Upper lobe of right lung (tissue), 1 donor: ENCODE measurements around the gene RAB11FIP5. TPM values are rescaled to one million over a fixed set of nuclear protein-coding genes. Genes with fewer than 3 reads are reported as not detected.

Source experiments
- ATAC-seq: fragments of 200-7000 bp; cut with Tn5 transposase; one replicate; pipeline ENCODE4 v1.9.1; 2020; ENCODE audit warnings: mild to moderate bottlenecking, moderate library complexity
- DNase-seq: peaks from one replicate; pipeline ENCODE4 v3.0.0-alpha.2; 2020
- H3K27ac ChIP-seq: fragments of 200-600 bp; one replicate; pipeline ENCODE4 v1.8.0; 2022
- H3K27me3 ChIP-seq: fragments of 200-600 bp; one replicate; pipeline ENCODE4 v1.8.0; 2022; ENCODE audit warnings: mild to moderate bottlenecking
- H3K36me3 ChIP-seq: fragments of 200-600 bp; one replicate; pipeline ENCODE4 v1.8.0; 2022
- H3K4me1 ChIP-seq: fragments of 200-600 bp; one replicate; pipeline ENCODE4 v1.8.0; 2022
- H3K4me3 ChIP-seq: fragments of 200-600 bp; one replicate; pipeline ENCODE4 v1.8.0; 2022; ENCODE audit warnings: mild to moderate bottlenecking
- H3K9me3 ChIP-seq: fragments of 200-600 bp; one replicate; pipeline ENCODE4 v1.8.0; 2022
- intact Hi-C: fragments of 100-400 bp; cut with DNase I; formaldehyde crosslinking; loops from one replicate; pipeline ENCODE4 v1.11.0; 2022
- total RNA-seq: library from RNA; stranded (reverse); fragmentation: NEBNext Ultra II Directional; extraction: Animal tissue kit (Norgen Biotek cat#: 25700); gene quantifications from one replicate; pipeline ENCODE4 v1.2.1, GENCODE V29; 2021
- TF ChIP-seq, protein P1 (sequence below): fragments of 200-600 bp; IDR thresholded peaks from one replicate; pipeline ENCODE4 v1.8.0; 2022; ENCODE audit warnings: antibody characterized with exemption
- donor health status: DM: no; HTN: yes; CAD: no; lungs with severe emphysema.

The RAB11FIP5 gene
- total RNA-seq, 1 donor from 2014 or later = 28.8 TPM

DNA sequence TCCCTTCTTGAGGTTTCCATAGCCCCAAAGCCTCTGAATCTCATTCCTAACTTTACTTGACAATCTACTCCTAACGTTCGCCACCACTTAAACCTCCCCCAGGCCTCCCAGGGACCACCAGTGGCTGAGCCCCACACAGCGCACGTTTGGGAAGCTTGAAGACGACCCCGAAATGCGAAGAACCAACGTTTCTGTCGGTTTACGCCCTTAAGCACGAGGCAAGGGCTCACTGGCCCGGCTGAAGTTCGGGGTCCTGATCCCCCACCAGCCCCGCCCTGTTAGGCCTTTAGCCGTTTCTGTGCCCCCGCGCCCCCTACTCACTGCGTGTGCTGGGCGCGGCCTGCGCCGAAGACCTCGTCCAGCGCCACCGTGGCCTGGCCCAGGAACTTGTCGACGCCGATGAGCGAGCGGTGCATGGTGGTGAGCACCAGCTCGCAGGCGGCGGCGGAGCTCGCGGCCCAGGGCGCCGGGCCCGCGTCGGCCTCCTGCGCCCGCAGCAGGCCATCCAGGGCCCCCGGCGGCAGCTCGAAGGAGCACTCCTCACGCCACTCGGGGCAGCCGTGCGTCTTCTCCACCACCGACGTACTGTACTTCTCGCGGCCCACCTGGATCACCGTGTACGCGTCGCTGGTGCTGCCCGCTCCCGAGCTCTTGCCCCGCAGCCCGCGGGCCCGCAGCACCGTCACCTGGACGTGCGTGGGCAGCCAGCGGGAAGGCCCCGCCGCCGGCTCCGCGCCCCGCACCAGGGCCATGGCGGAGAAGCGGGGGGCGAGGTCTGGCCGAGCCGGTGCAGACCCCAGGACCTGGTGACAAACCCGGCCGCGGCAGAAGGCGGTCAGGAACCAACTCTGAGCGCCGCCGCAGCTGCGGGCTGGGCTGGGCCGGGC lies 479 bp downstream of the RAB11FIP5 start:
- Histone ChIP-seq H3K27me3 (no peaks in the 10 kb centered on the region), H3K4me3 (peak overlapping the region; percentile 86), H3K27ac (peak overlapping the region; percentile 70), H3K9me3 (no peaks in the 10 kb centered on the region), H3K36me3 (no peaks in the 10 kb centered on the region), H3K4me1 (peaks cover 16% of the 10 kb centered on the region)
- ATAC-seq (peak; percentile 48), DNase-seq (peak; percentile 71)
- TF ChIP-seq, protein P1, sequence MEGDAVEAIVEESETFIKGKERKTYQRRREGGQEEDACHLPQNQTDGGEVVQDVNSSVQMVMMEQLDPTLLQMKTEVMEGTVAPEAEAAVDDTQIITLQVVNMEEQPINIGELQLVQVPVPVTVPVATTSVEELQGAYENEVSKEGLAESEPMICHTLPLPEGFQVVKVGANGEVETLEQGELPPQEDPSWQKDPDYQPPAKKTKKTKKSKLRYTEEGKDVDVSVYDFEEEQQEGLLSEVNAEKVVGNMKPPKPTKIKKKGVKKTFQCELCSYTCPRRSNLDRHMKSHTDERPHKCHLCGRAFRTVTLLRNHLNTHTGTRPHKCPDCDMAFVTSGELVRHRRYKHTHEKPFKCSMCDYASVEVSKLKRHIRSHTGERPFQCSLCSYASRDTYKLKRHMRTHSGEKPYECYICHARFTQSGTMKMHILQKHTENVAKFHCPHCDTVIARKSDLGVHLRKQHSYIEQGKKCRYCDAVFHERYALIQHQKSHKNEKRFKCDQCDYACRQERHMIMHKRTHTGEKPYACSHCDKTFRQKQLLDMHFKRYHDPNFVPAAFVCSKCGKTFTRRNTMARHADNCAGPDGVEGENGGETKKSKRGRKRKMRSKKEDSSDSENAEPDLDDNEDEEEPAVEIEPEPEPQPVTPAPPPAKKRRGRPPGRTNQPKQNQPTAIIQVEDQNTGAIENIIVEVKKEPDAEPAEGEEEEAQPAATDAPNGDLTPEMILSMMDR = no peak
- intact Hi-C loops = no loop called here

DNA sequence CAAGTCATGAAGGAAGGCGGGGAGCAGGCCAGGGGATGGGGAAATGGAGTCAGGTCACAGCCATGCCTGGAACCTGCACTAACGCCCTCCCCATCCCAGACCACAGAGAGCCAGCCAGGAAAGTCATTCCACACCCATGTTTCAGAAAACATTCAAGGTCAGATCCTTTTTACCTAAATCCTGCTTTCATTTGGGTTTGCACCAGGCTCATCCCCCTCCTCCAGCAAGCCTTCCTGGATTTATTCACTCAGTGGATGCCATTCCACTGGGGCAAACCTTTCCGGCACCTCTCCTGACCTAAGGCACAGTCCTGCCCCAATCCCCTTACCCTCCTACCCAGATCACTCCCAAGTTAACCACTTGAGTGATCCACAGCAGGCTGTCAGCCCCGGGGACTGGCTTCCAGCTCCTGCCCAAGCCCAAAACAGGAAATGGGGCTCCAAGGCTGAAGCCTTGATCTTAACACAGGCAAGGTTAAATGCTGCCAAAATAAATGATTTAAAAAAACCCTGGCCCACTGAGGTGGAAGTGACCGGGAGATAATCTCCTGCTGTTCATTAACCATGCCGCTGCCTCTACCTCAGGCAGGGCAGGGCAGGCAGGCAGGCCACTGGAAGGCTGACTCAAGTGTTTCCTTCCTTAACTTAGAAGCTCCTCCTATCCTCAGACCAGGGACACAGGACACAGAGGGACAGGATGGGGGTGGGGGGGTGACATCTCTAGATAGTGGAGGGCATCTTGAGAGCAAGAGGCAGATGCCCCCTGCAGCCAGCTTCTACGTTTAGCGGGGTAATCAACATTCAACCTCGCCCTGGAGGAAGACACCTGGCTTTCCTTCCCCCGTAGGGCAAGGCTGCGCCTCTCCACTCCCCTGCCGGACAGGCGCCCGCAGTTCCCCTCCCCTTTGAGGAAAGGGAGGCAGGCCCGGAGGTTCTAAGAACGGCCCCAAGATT lies 1.4 kb downstream of the RAB11FIP5 start:
- intact Hi-C loops = no loop called here
- H3K27ac ChIP-seq = peak overlapping the region; percentile 70
- H3K36me3 ChIP-seq = no peaks in the 10 kb centered on the region
- no peaks in the 10 kb centered on the region for H3K9me3 ChIP-seq
- TF ChIP-seq, protein P1 = no peak
- no peaks in the 10 kb centered on the region for H3K27me3 ChIP-seq
- ATAC-seq = peak; percentile 38
- H3K4me3 ChIP-seq = peak overlapping the region; percentile 86
- DNase-seq = peak; percentile 70
- peaks cover 24% of the 10 kb centered on the region for H3K4me1 ChIP-seq

DNA sequence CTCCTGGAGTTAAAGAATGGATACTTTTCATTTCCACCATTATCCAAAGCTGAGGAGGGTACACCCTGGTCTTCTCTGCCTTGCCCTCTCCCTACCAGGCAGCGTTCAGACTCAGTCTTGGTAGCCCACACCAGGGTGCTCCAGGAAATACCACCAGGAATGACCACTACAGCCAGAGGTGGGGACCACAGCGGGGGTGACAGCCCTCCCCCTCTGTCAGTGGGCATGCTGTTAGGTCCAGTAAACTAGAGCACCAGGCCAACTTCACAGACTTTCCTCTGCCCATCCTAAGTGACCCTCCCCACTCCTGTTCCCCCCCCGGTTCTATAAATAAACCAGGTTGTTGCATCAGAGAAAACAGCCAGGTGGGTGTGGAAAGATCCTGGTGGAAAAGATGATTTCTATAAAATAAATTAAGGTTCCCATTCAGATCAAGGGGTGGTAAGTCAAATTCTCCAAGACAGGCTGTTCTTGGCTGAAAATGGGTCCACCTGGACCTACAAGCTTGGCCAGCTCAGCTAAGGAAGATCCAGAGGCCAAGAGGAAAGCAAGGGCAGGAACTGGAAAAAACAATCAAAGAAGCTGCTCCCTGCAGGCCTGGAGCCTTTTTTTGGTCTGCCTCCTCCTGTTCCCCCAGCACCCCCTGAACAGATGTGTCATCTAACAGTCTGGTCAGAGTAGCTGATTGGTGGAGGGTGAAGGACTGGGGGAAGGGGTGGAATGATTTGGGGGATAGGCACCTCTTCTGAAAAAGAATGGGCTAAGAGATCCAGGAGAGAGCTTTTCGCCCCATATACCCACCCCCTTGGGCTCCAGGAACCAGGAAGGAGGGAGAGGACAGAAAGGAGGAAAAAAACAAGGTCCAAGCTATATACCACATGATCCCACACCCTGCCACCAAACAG lies 2.3 kb downstream of the RAB11FIP5 start:
- Histone ChIP-seq H3K9me3 (no peaks in the 10 kb centered on the region), H3K27ac (no peak overlapping the region), H3K4me3 (peak overlapping the region; percentile 86), H3K4me1 (peaks cover 25% of the 10 kb centered on the region), H3K27me3 (no peaks in the 10 kb centered on the region), H3K36me3 (no peaks in the 10 kb centered on the region)
- TF ChIP-seq, protein P1 = no peak
- no peak for DNase-seq
- intact Hi-C loops = no loop called here
- no peak for ATAC-seq

- intact Hi-C loops = no loop called here
- DNase-seq (no peak), ATAC-seq (no peak)
- no peaks in the 10 kb centered on the region for H3K9me3 ChIP-seq
- no peak overlapping the region for H3K4me3 ChIP-seq
- H3K27me3 ChIP-seq = no peaks in the 10 kb centered on the region
- TF ChIP-seq, protein P1 = no peak
- H3K36me3 ChIP-seq = no peaks in the 10 kb centered on the region
- peaks cover 25% of the 10 kb centered on the region for H3K4me1 ChIP-seq
- H3K27ac ChIP-seq = no peak overlapping the region
These were observed 3.1 kb downstream of the RAB11FIP5 start for GRCh38 chr2:73109431-73110167.
